HG03469 (cell line): Measurements from ENCODE around the gene KIR3DL3.
"Not testable (repeated sequence)": the region's sequence is repeated elsewhere in the genome, so short reads cannot be mapped to it uniquely, and the experiment has no call there.

Source experiments
- ATAC-seq: cut with Tn5 transposase; IDR thresholded peaks from one replicate; pipeline ENCODE4 v1.9.1; 2021; ENCODE audit warnings: mild to moderate bottlenecking, moderate library complexity, moderate number of reproducible peaks; ENCODE audit not compliant: unreplicated experiment

Gene KIR3DL3

GRCh38 chr19:54724142-54724541 is at the start of gene KIR3DL3:
KIR3DL3 (plus strand) TSS chr19:54724442; CDS start chr19:54724497, 55 bp downstream.
- ATAC-seq = no peak

- ATAC-seq = not testable (repeated sequence)
Observed at GRCh38 chr19:54676210-54676834, 47.9 kb upstream of the KIR3DL3 start.

GRCh38 chr19:54677217-54677616 is 47.0 kb upstream of the KIR3DL3 start:
- no peak for ATAC-seq

- ATAC-seq = not testable (repeated sequence)
Observed at GRCh38 chr19:54681596-54681995, 42.6 kb upstream of the KIR3DL3 start.

GRCh38 chr19:54682306-54682856 is 41.9 kb upstream of the KIR3DL3 start:
- no peak for ATAC-seq

GRCh38 chr19:54684527-54684926 is 39.7 kb upstream of the KIR3DL3 start:
- no peak for ATAC-seq

GRCh38 chr19:54691582-54692297 is 32.5 kb upstream of the KIR3DL3 start:
- ATAC-seq = no peak

- ATAC-seq = no peak
Observed at GRCh38 chr19:54692298-54692615, 32.0 kb upstream of the KIR3DL3 start.

GRCh38 chr19:54694648-54695047 is 29.6 kb upstream of the KIR3DL3 start:
- ATAC-seq = no peak

GRCh38 chr19:54696117-54696548 is 28.1 kb upstream of the KIR3DL3 start:
- no peak for ATAC-seq

GRCh38 chr19:54696766-54697165 is 27.5 kb upstream of the KIR3DL3 start:
- ATAC-seq = no peak

- ATAC-seq = not testable (repeated sequence)
Observed at GRCh38 chr19:54697716-54698115, 26.5 kb upstream of the KIR3DL3 start.

GRCh38 chr19:54704928-54705327 is 19.3 kb upstream of the KIR3DL3 start:
- no peak for ATAC-seq

- ATAC-seq = no peak
Observed at GRCh38 chr19:54707962-54708361, 16.3 kb upstream of the KIR3DL3 start.

- no peak for ATAC-seq
Observed at GRCh38 chr19:54708781-54709180, 15.5 kb upstream of the KIR3DL3 start.

- no peak for ATAC-seq
Observed at GRCh38 chr19:54709212-54709948, 14.9 kb upstream of the KIR3DL3 start.

- ATAC-seq = not testable (repeated sequence)
Observed at GRCh38 chr19:54709956-54710355, 14.3 kb upstream of the KIR3DL3 start.

GRCh38 chr19:54724644-54725043 is 402 bp downstream of the KIR3DL3 start:
- no peak for ATAC-seq

- no peak for ATAC-seq
Observed at GRCh38 chr19:54725321-54725720, 1.1 kb downstream of the KIR3DL3 start.

- ATAC-seq = no peak
Observed at GRCh38 chr19:54727562-54727961, 3.3 kb downstream of the KIR3DL3 start.

- no peak for ATAC-seq
Observed at GRCh38 chr19:54728167-54728566, 3.9 kb downstream of the KIR3DL3 start.
